ENCODE measurements around the gene STUM. TPM values are rescaled to one million over a fixed set of nuclear protein-coding genes. Genes with fewer than 3 reads are reported as not detected.

Gene STUM
- total RNA-seq, 1 donor from 2014 or later, result not detected

GRCh38 chr1:226510453-226510852, 38.1 kb upstream of the STUM start:
- Mint-ChIP-seq H3K27ac (no peak overlapping the region), H3K4me3 (no peak overlapping the region), H3K27me3 (ENCODE audit: insufficient read depth, low read depth) (peaks cover 2% of the 10 kb centered on the region), H3K4me1 (peaks cover 8% of the 10 kb centered on the region), H3K36me3 (no peaks in the 10 kb centered on the region), H3K9me3 (no peaks in the 10 kb centered on the region)
- Histone ChIP-seq H3K27ac (no peak overlapping the region), H3K79me2 (ENCODE audit: low read depth) (no peaks in the 10 kb centered on the region), H3F3A (ENCODE audit: low read depth) (no peaks in the 10 kb centered on the region), H3K4me3 (no peak overlapping the region), H3K36me3 (no peaks in the 10 kb centered on the region), H4K20me1 (ENCODE audit: low read depth) (no peaks in the 10 kb centered on the region), H2AFZ (replicated peaks) (no peak overlapping the region), H3K4me2 (no peak overlapping the region), H3K27me3 (peaks cover 13% of the 10 kb centered on the region), H3K9ac (no peak overlapping the region), H3K4me1 (no peaks in the 10 kb centered on the region), H3K9me3 (ENCODE audit: low read depth) (no peaks in the 10 kb centered on the region)
- TF ChIP-seq, protein P1, sequence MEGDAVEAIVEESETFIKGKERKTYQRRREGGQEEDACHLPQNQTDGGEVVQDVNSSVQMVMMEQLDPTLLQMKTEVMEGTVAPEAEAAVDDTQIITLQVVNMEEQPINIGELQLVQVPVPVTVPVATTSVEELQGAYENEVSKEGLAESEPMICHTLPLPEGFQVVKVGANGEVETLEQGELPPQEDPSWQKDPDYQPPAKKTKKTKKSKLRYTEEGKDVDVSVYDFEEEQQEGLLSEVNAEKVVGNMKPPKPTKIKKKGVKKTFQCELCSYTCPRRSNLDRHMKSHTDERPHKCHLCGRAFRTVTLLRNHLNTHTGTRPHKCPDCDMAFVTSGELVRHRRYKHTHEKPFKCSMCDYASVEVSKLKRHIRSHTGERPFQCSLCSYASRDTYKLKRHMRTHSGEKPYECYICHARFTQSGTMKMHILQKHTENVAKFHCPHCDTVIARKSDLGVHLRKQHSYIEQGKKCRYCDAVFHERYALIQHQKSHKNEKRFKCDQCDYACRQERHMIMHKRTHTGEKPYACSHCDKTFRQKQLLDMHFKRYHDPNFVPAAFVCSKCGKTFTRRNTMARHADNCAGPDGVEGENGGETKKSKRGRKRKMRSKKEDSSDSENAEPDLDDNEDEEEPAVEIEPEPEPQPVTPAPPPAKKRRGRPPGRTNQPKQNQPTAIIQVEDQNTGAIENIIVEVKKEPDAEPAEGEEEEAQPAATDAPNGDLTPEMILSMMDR (IDR thresholded peaks at IDR 0.05), result no peak
- TF ChIP-seq EZH2 (IDR thresholded peaks at IDR 0.05) (no peak), EZH2phosphoT487 (IDR thresholded peaks at IDR 0.05) (no peak)
- no peak for DNase-seq (ENCODE audit: low spot score)

DNA sequence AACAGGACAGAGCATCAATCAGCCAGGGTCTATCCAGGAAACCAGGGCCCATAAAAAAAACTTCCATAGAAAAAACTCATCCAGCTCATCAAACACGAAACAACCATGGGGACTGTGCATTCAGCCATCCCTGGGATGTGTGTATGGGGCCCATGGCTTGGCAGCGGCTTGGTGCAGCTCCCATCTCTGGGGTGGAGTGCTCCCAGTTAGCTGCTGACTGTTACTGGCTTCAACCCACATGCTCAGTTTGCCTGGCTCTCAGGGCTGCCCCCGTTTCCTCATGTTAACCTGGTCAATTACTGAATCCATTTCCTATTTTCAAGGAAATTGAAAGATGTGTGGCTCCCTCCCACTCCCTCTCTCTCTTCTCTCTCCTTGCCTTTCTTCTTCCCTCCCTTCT, 37.3 kb upstream of the STUM start:
- H2AFZ ChIP-seq (replicated peaks), result no peak overlapping the region
- no peak overlapping the region for H3K4me3 Mint-ChIP-seq
- no peaks in the 10 kb centered on the region for H4K20me1 ChIP-seq (ENCODE audit: low read depth)
- no peak overlapping the region for H3K4me2 ChIP-seq
- H3K4me1 Mint-ChIP-seq, result peaks cover 8% of the 10 kb centered on the region
- no peak overlapping the region for H3K27ac Mint-ChIP-seq
- no peak overlapping the region for H3K9ac ChIP-seq
- TF ChIP-seq EZH2phosphoT487 (IDR thresholded peaks at IDR 0.05) (no peak), EZH2 (IDR thresholded peaks at IDR 0.05) (no peak)
- TF ChIP-seq, protein P1 (IDR thresholded peaks at IDR 0.05), result no peak
- no peaks in the 10 kb centered on the region for H3K9me3 Mint-ChIP-seq
- H3K27me3 ChIP-seq, result peaks cover 7% of the 10 kb centered on the region
- H3K4me3 ChIP-seq, result no peak overlapping the region
- DNase-seq (ENCODE audit: low spot score), result no peak
- no peaks in the 10 kb centered on the region for H3K4me1 ChIP-seq
- no peak overlapping the region for H3K27ac ChIP-seq
- peaks cover 2% of the 10 kb centered on the region for H3K27me3 Mint-ChIP-seq (ENCODE audit: insufficient read depth, low read depth)
- no peaks in the 10 kb centered on the region for H3K79me2 ChIP-seq (ENCODE audit: low read depth)
- no peaks in the 10 kb centered on the region for H3K36me3 Mint-ChIP-seq
- no peaks in the 10 kb centered on the region for H3F3A ChIP-seq (ENCODE audit: low read depth)
- H3K9me3 ChIP-seq (ENCODE audit: low read depth), result no peaks in the 10 kb centered on the region
- no peaks in the 10 kb centered on the region for H3K36me3 ChIP-seq

GRCh38 chr1:226512076-226512728, 36.4 kb upstream of the STUM start:
- H3K27ac ChIP-seq, result no peak overlapping the region
- no peak overlapping the region for H2AFZ ChIP-seq (replicated peaks)
- no peak overlapping the region for H3K4me3 ChIP-seq
- DNase-seq (ENCODE audit: low spot score), result no peak
- no peak overlapping the region for H3K27ac Mint-ChIP-seq
- H3K4me3 Mint-ChIP-seq, result no peak overlapping the region
- no peaks in the 10 kb centered on the region for H3F3A ChIP-seq (ENCODE audit: low read depth)
- H3K9ac ChIP-seq, result no peak overlapping the region
- no peaks in the 10 kb centered on the region for H3K36me3 ChIP-seq
- H3K4me1 ChIP-seq, result no peaks in the 10 kb centered on the region
- H3K36me3 Mint-ChIP-seq, result no peaks in the 10 kb centered on the region
- peaks cover 8% of the 10 kb centered on the region for H3K4me1 Mint-ChIP-seq
- H3K27me3 ChIP-seq, result peaks cover 7% of the 10 kb centered on the region
- H3K4me2 ChIP-seq, result no peak overlapping the region
- H3K27me3 Mint-ChIP-seq (ENCODE audit: insufficient read depth, low read depth), result peaks cover 2% of the 10 kb centered on the region
- H3K9me3 Mint-ChIP-seq, result no peaks in the 10 kb centered on the region
- H3K79me2 ChIP-seq (ENCODE audit: low read depth), result no peaks in the 10 kb centered on the region
- TF ChIP-seq, protein P1 (IDR thresholded peaks at IDR 0.05), result no peak
- TF ChIP-seq EZH2phosphoT487 (IDR thresholded peaks at IDR 0.05), result no peak
- no peak for TF ChIP-seq EZH2 (IDR thresholded peaks at IDR 0.05)
- no peaks in the 10 kb centered on the region for H3K9me3 ChIP-seq (ENCODE audit: low read depth)
- no peaks in the 10 kb centered on the region for H4K20me1 ChIP-seq (ENCODE audit: low read depth)

Measured in neural progenitor cell (in vitro differentiated cells).